Endothelial cell of umbilical vein (primary cell): ENCODE results near the gene CCDC187. TPM values are rescaled to one million over a fixed set of nuclear protein-coding genes. Genes with fewer than 3 reads are reported as not detected.

Experiments
- BruUV-seq: library from RNA; stranded (reverse); fragments of 400-500 nt; replicated peaks from 2 replicates; lab custom pipeline; 2021; lab: Mats Ljungman, UMichigan
- CTCF ChIA-PET: fragments of 300-600, 350-600 bp; sonication (Branson Sonifier 250); formaldehyde crosslinking; loops from one replicate; lab custom pipeline; 2021; ENCODE audit warnings: antibody characterized with exemption, inconsistent platforms; lab: Charles Lee
- POLR2A ChIA-PET: fragments of 300-600, 350-600 bp; sonication (Branson Sonifier 250); formaldehyde crosslinking; loops from one replicate; lab custom pipeline; 2021; ENCODE audit warnings: antibody characterized with exemption, inconsistent platforms; lab: Charles Lee
- DNase-seq: peaks from one replicate; pipeline ENCODE4 v3.0.0-alpha.2; 2011; ENCODE audit warnings: low read depth, low spot score
- FAIRE-seq: peaks from 2 replicates; lab custom pipeline; 2011; peaks lifted over from hg19 to GRCh38; lab: Jason Lieb, UNC
- H2AFZ ChIP-seq: 2 replicates; pipeline ENCODE4 v1.6.0; 2012; ENCODE audit warnings: low read depth, low read length, control low read depth, inconsistent platforms
- H3K27ac ChIP-seq: 2 replicates; pipeline ENCODE4 v1.5.1; 2011; ENCODE audit warnings: low read depth, mild to moderate bottlenecking, control low read depth, low read length, moderate library complexity; ENCODE audit not compliant: insufficient read depth
- H3K27me3 ChIP-seq, 2 experiments: 2 replicates each; pipeline versions ENCODE4 v1.6.0 to v1.6.1; 2011; ENCODE audit warnings: low read length in 2 of 2, mixed read lengths in 1 of 2; ENCODE audit not compliant: control insufficient read depth in 2 of 2, insufficient read depth in 2 of 2
- H3K36me3 ChIP-seq, 2 experiments: 2 replicates in 1 of 2; 3 replicates in 1 of 2; pipeline ENCODE4 v1.5.1; 2011; ENCODE audit warnings: low read length in 2 of 2, mild to moderate bottlenecking in 1 of 2, moderate library complexity in 1 of 2; ENCODE audit not compliant: control insufficient read depth in 2 of 2, insufficient read depth in 2 of 2; ENCODE audit errors: extremely low read depth in 1 of 2
- H3K4me1 ChIP-seq: 3 replicates; pipeline ENCODE4 v1.5.1; 2011; ENCODE audit warnings: mild to moderate bottlenecking, low read length; ENCODE audit not compliant: control insufficient read depth, insufficient read depth; ENCODE audit errors: extremely low read depth
- H3K4me2 ChIP-seq: 2 replicates; pipeline ENCODE4 v1.6.1; 2011; ENCODE audit warnings: low read length, control low read depth, mixed read lengths; ENCODE audit not compliant: insufficient read depth
- H3K4me3 ChIP-seq, 3 experiments: fragments of 200-600 bp in 1 of 3; sonication (generic), shearing (Covaris generic) in 1 of 3; replicated peaks in 1 of 3; 2 replicates each; pipeline ENCODE4 v1.5.1; 2011 to 2016; ENCODE audit warnings: control low read depth in 3 of 3, low read length in 3 of 3, mild to moderate bottlenecking in 2 of 3, inconsistent platforms in 1 of 3, low read depth in 1 of 3, moderate library complexity in 1 of 3; ENCODE audit not compliant: insufficient read depth in 1 of 3
- H3K79me2 ChIP-seq: 2 replicates; pipeline ENCODE4 v1.6.0; 2012; ENCODE audit warnings: low read length, inconsistent platforms; ENCODE audit not compliant: control insufficient read depth, insufficient read depth
- H3K9ac ChIP-seq: replicated peaks from 2 replicates; pipeline ENCODE3; 2011; ENCODE audit warnings: low read length, control low read depth; ENCODE audit not compliant: insufficient read depth; ENCODE audit errors: extremely low read depth
- H3K9me1 ChIP-seq: replicated peaks from 3 replicates; pipeline ENCODE4 v1.6.0; 2011; ENCODE audit warnings: mild to moderate bottlenecking, low read length; ENCODE audit not compliant: control insufficient read depth, insufficient read depth; ENCODE audit errors: extremely low read depth
- H3K9me3 ChIP-seq: replicated peaks from 2 replicates; pipeline ENCODE4 v1.5.1; 2012; ENCODE audit warnings: low read length, inconsistent platforms; ENCODE audit not compliant: control insufficient read depth, insufficient read depth
- H4K20me1 ChIP-seq: replicated peaks from 2 replicates; pipeline ENCODE3; 2011; ENCODE audit warnings: mild to moderate bottlenecking, low read length; ENCODE audit not compliant: control insufficient read depth, insufficient read depth; ENCODE audit errors: extremely low read depth
- CTCF ChIP-seq, 2 donors: IDR thresholded peaks; 1 replicate in 1 of 2; 2 replicates in 1 of 2; pipeline ENCODE4 v1.5.1; 2011; ENCODE audit warnings: low read length in 2 of 2, mild to moderate bottlenecking in 2 of 2, moderate library complexity in 2 of 2, control low read depth in 1 of 2, inconsistent platforms in 1 of 2, low read depth in 1 of 2; ENCODE audit not compliant: insufficient read depth in 1 of 2; ENCODE audit errors: extremely low read depth in 1 of 2
- EZH2 ChIP-seq: IDR thresholded peaks from 2 replicates; pipeline ENCODE4 v1.6.1; 2012; ENCODE audit warnings: borderline replicate concordance, low read depth, mild to moderate bottlenecking, moderate library complexity, low read length, inconsistent platforms; ENCODE audit not compliant: severe bottlenecking
- FOS ChIP-seq: IDR thresholded peaks from 2 replicates; pipeline ENCODE4 v1.6.1; 2011; ENCODE audit warnings: mild to moderate bottlenecking, low read length, moderate library complexity, borderline replicate concordance; ENCODE audit not compliant: insufficient read depth
- GATA2 ChIP-seq: IDR thresholded peaks from 2 replicates; pipeline ENCODE4 v1.7.0; 2011; ENCODE audit warnings: low read depth, mild to moderate bottlenecking, moderate library complexity, mixed read lengths, low read length; ENCODE audit not compliant: insufficient read length, insufficient read depth
- JUN ChIP-seq: IDR thresholded peaks from 2 replicates; pipeline ENCODE4 v1.6.1; 2011; ENCODE audit warnings: borderline replicate concordance, low read depth; ENCODE audit not compliant: insufficient read length, insufficient read depth
- MAX ChIP-seq: IDR thresholded peaks from 2 replicates; pipeline ENCODE4 v1.6.1; 2011; ENCODE audit not compliant: insufficient read depth, insufficient read length
- MYC ChIP-seq: IDR thresholded peaks from one replicate; pipeline ENCODE4 v1.6.1; 2011; ENCODE audit warnings: mild to moderate bottlenecking, low read depth, low read length
- POLR2A ChIP-seq: IDR thresholded peaks from 2 replicates; pipeline ENCODE4 v1.6.1; 2012; ENCODE audit warnings: low read depth, mild to moderate bottlenecking, control low read depth, low read length
- POLR2AphosphoS5 ChIP-seq: IDR thresholded peaks from 2 replicates; pipeline ENCODE4 v1.6.1; 2012; ENCODE audit warnings: low read depth, mild to moderate bottlenecking, control low read depth, low read length, moderate library complexity; ENCODE audit not compliant: insufficient read depth
- dilution Hi-C: fragments of 300-500 bp; cut with MboI; formaldehyde crosslinking; loops from one replicate; pipeline ENCODE4 v1.15.0; 2019; ENCODE audit warnings: low sequenced_read_pairs; ENCODE audit not compliant: extremely low pct_ligation_motif_present
- intact Hi-C: fragments of 100-400 bp; cut with micrococcal nuclease; formaldehyde crosslinking; loops from one replicate; pipeline ENCODE4 v1.10.0; 2022
- polyA plus RNA-seq, 4 experiments: library from polyadenylated mRNA; depleted of rRNA in 3 of 4; stranded (reverse) in 3 of 4; unstranded in 1 of 4; fragments of >200 nt; gene quantifications; 2 replicates each; pipeline versions ENCODE4 v1.2.1 to v1.2.3, GENCODE V29; 2011 to 2012; ENCODE audit warnings: missing spikeins in 1 of 4
- total RNA-seq: library from RNA; stranded (reverse); gene quantifications from 2 replicates; pipeline ENCODE4 v1.2.3, GENCODE V29; 2021

Gene CCDC187
- total and polyA plus RNA-seq, 2 donors (not counting 3 experiments of a cell fraction or from before 2014, with no cell fraction given), result not detected

- H3K36me3 ChIP-seq, result no peaks in the 10 kb centered on the region
- FAIRE-seq, result no peak
- H3K9me3 ChIP-seq, result no peaks in the 10 kb centered on the region
- dilution Hi-C loops, result no loop called here
- H3K4me1 ChIP-seq, result no peaks in the 10 kb centered on the region
- no peak overlapping the region for H3K27ac ChIP-seq
- no peaks in the 10 kb centered on the region for H3K9me1 ChIP-seq
- CTCF ChIA-PET, result no interaction called here
- no peaks in the 10 kb centered on the region for H4K20me1 ChIP-seq
- POLR2A ChIA-PET, result no interaction called here
- no peak overlapping the region for H3K4me2 ChIP-seq
- no peak for TF ChIP-seq EZH2
- TF ChIP-seq FOS, result no peak
- TF ChIP-seq CTCF (IDR thresholded peaks at IDR 0.05; ENCODE audit: extremely low read depth in 1 of 2, insufficient read depth in 1 of 2, low read depth in 1 of 2, low read length in 2 of 2), result no peak
- no peak for TF ChIP-seq MYC
- no peak for TF ChIP-seq JUN
- no peak for TF ChIP-seq POLR2AphosphoS5
- no peak for TF ChIP-seq GATA2
- no peak for TF ChIP-seq MAX
- no peak for TF ChIP-seq POLR2A
- BruUV-seq, result no TSS peak
- H3K4me3 ChIP-seq, result no peak overlapping the region
- DNase-seq, result no peak
- H2AFZ ChIP-seq, result no peak overlapping the region
- no peak overlapping the region for H3K9ac ChIP-seq
- H3K27me3 ChIP-seq, result no peaks in the 10 kb centered on the region
- H3K79me2 ChIP-seq, result no peaks in the 10 kb centered on the region
- intact Hi-C loops, result no loop called here
These were observed 3.4 kb upstream of the CCDC187 start for GRCh38 chr9:136307215-136307750.
